OCI-LY3 (cell line): ENCODE results near the gene MAPKAPK2.
"Not testable (repeated sequence)": the region's sequence is repeated elsewhere in the genome, so short reads cannot be mapped to it uniquely, and the experiment has no call there.

Experiments used
- H2AFZ ChIP-seq: fragments of 200-600, 300-600 bp; shearing (Covaris generic); 2 replicates; pipeline ENCODE4 v1.6.0; 2014; ENCODE audit warnings: antibody characterized with exemption, low read depth, low read length
- H3K27ac ChIP-seq: fragments of 200-600, 300-600 bp; sonication (generic); 2 replicates; pipeline ENCODE4 v1.5.1; 2014; ENCODE audit warnings: mild to moderate bottlenecking, low read length, moderate library complexity, mixed read lengths
- H3K27me3 ChIP-seq: fragments of 200-600, 300-600 bp; sonication (generic); 2 replicates; pipeline ENCODE4 v1.6.1; 2014; ENCODE audit warnings: low read depth, low read length, mixed read lengths
- H3K36me3 ChIP-seq: fragments of 200-600, 300-600 bp; sonication (generic); replicated peaks from 2 replicates; pipeline ENCODE3; 2014; ENCODE audit warnings: low read depth, low read length, mixed read lengths
- H3K4me1 ChIP-seq: fragments of 300-600, 200-600 bp; sonication (generic); 2 replicates; pipeline ENCODE4 v1.6.1; 2014; ENCODE audit warnings: low read length, mixed read lengths
- H3K4me2 ChIP-seq: fragments of 200-600, 300-600 bp; sonication (generic); 2 replicates; pipeline ENCODE4 v1.6.1; 2014; ENCODE audit warnings: low read length, mixed read lengths
- H3K4me3 ChIP-seq: fragments of 300-600, 200-600 bp; sonication (generic); 2 replicates; pipeline ENCODE4 v1.5.1; 2014; ENCODE audit warnings: antibody characterized with exemption, mild to moderate bottlenecking, low read length, moderate library complexity
- H3K79me2 ChIP-seq: fragments of 300-600, 200-600 bp; shearing (Covaris generic); 2 replicates; pipeline ENCODE4 v1.6.1; 2014; ENCODE audit warnings: mild to moderate bottlenecking, low read length, mixed read lengths
- H3K9ac ChIP-seq: fragments of 300-600, 200-600 bp; shearing (Covaris generic); 2 replicates; pipeline ENCODE4 v1.6.0; 2014; ENCODE audit warnings: mild to moderate bottlenecking, low read length, moderate library complexity
- H3K9me3 ChIP-seq: fragments of 200-600, 300-600 bp; shearing (Covaris generic); 2 replicates; pipeline ENCODE4 v1.6.1; 2014; ENCODE audit warnings: low read length, mixed read lengths; ENCODE audit not compliant: insufficient read depth
- H4K20me1 ChIP-seq: fragments of 200-600, 300-600 bp; sonication (generic); 2 replicates; pipeline ENCODE4 v1.6.1; 2016; ENCODE audit warnings: low read length, mixed read lengths; ENCODE audit not compliant: insufficient read depth
- CTCF ChIP-seq: fragments of 200-600, 300-600 bp; sonication (generic); IDR thresholded peaks from 2 replicates; pipeline ENCODE4 v1.5.1; 2014; ENCODE audit warnings: antibody characterized with exemption, low read length, low read depth
- EZH2phosphoT487 ChIP-seq: fragments of 200-600 bp; shearing (Covaris generic); IDR thresholded peaks from 2 replicates; pipeline ENCODE4 v1.6.1; 2018; ENCODE audit warnings: antibody characterized with exemption, mixed run types, low read depth

MAPKAPK2 gene

GRCh38 chr1:206757524-206758266 is 73.0 kb downstream of the MAPKAPK2 start:
- H3K4me1 ChIP-seq = peaks cover 11% of the 10 kb centered on the region
- no peak overlapping the region for H3K9ac ChIP-seq
- H3K4me3 ChIP-seq = no peak overlapping the region
- TF ChIP-seq EZH2phosphoT487 = no peak
- no peak for TF ChIP-seq CTCF
- H3K9me3 ChIP-seq = no peaks in the 10 kb centered on the region
- peaks cover 20% of the 10 kb centered on the region for H3K27me3 ChIP-seq
- peak overlapping the region; percentile 16 for H3K4me2 ChIP-seq
- no peaks in the 10 kb centered on the region for H3K36me3 ChIP-seq
- H3K27ac ChIP-seq = no peak overlapping the region
- no peaks in the 10 kb centered on the region for H3K79me2 ChIP-seq
- H4K20me1 ChIP-seq = no peaks in the 10 kb centered on the region
- peak overlapping the region; percentile 70 for H2AFZ ChIP-seq

GRCh38 chr1:206760590-206760989 is 75.9 kb downstream of the MAPKAPK2 start:
- Histone ChIP-seq H3K79me2 (no peaks in the 10 kb centered on the region), H3K27me3 (peaks cover 14% of the 10 kb centered on the region), H2AFZ (no peak overlapping the region), H4K20me1 (no peaks in the 10 kb centered on the region), H3K27ac (no peak overlapping the region), H3K9ac (no peak overlapping the region), H3K4me3 (no peak overlapping the region), H3K4me1 (peaks cover 13% of the 10 kb centered on the region), H3K9me3 (peaks cover 2% of the 10 kb centered on the region; the same call in 1 of the 2 replicates), H3K36me3 (no peaks in the 10 kb centered on the region), H3K4me2 (no peak overlapping the region)
- no peak for TF ChIP-seq CTCF
- no peak for TF ChIP-seq EZH2phosphoT487

- Histone ChIP-seq H3K4me2 (no peak overlapping the region), H3K27me3 (peaks cover 14% of the 10 kb centered on the region), H3K9me3 (peaks cover 2% of the 10 kb centered on the region; the same call in 1 of the 2 replicates), H3K4me3 (no peak overlapping the region), H3K9ac (no peak overlapping the region), H3K36me3 (no peaks in the 10 kb centered on the region), H3K4me1 (peaks cover 20% of the 10 kb centered on the region), H4K20me1 (no peaks in the 10 kb centered on the region), H3K79me2 (no peaks in the 10 kb centered on the region), H2AFZ (no peak overlapping the region), H3K27ac (no peak overlapping the region)
- TF ChIP-seq EZH2phosphoT487 = no peak
- TF ChIP-seq CTCF = no peak
Observed at GRCh38 chr1:206761159-206761768, 76.6 kb downstream of the MAPKAPK2 start.

GRCh38 chr1:206762741-206763364 is 78.1 kb downstream of the MAPKAPK2 start:
- not testable (repeated sequence) for H3K27ac ChIP-seq, H3K79me2 ChIP-seq, H3K36me3 ChIP-seq, H3K4me2 ChIP-seq, H2AFZ ChIP-seq, H3K9ac ChIP-seq, H4K20me1 ChIP-seq, H3K4me3 ChIP-seq, H3K9me3 ChIP-seq
- H3K4me1 ChIP-seq = peaks cover 33% of the 10 kb centered on the region
- H3K27me3 ChIP-seq = peaks cover 17% of the 10 kb centered on the region

- H3K27ac ChIP-seq = peak overlapping the region; percentile 17
- not testable (repeated sequence) for H3K9me3 ChIP-seq, H2AFZ ChIP-seq, H3K4me3 ChIP-seq, H3K79me2 ChIP-seq, H4K20me1 ChIP-seq, H3K36me3 ChIP-seq, H3K9ac ChIP-seq
- peaks cover 55% of the 10 kb centered on the region for H3K4me1 ChIP-seq
- H3K27me3 ChIP-seq = peaks cover 13% of the 10 kb centered on the region
- H3K4me2 ChIP-seq = peak overlapping the region; percentile 55; the same call in 1 of the 2 replicates
Observed at GRCh38 chr1:206765771-206766170, 81.1 kb downstream of the MAPKAPK2 start.
